GM12801 (cell line): ENCODE measurements around the gene IL2RA.

Experiments
- TF ChIP-seq, protein P1 (sequence below): IDR thresholded peaks from one replicate; pipeline ENCODE4 v1.5.1; 2011; ENCODE audit warnings: control low read depth; ENCODE audit not compliant: insufficient read length; ENCODE audit errors: extremely low read depth

IL2RA gene

DNA sequence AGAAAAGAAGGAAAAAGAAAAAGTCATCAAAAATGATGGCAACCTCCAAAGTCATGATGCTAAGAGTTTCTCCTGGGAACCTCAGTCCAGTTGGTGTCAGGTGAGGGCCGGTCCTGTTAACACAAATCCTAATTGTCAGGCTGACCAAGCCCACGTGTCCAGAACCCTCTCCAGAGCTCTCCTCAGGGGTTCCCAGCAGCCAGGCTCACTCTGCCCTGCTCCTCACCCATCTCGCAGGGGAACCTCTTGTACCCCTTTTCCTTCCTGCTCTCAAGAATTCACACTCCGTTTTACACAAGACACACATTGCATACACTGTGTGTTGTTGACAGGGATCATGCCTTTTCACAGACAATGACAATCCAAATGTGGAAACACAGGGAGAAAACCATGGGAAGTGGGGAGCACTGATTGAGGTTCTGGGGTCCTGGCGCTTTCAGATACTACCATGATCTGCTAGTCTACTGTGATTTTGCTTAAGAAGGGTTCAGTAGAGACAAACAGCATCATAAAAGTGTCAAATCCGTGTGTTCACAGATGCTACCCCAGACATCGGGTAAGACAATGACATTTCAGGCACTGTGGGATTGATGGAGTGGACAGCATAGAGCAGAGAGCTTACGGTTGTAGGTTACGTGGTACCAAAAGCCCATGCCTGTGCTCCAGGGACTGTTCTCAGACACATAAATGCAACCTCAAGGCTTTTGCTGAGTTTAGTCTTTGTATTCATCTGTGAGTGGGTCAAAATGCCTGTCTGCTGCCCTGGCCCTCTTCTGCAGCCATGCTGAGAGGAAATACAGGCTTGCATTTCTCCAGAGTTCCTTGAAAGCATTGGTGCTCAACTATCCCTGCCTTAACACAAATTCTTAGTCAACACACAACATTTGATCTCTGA, 16.0 kb downstream of the IL2RA start:
- TF ChIP-seq, protein P1, sequence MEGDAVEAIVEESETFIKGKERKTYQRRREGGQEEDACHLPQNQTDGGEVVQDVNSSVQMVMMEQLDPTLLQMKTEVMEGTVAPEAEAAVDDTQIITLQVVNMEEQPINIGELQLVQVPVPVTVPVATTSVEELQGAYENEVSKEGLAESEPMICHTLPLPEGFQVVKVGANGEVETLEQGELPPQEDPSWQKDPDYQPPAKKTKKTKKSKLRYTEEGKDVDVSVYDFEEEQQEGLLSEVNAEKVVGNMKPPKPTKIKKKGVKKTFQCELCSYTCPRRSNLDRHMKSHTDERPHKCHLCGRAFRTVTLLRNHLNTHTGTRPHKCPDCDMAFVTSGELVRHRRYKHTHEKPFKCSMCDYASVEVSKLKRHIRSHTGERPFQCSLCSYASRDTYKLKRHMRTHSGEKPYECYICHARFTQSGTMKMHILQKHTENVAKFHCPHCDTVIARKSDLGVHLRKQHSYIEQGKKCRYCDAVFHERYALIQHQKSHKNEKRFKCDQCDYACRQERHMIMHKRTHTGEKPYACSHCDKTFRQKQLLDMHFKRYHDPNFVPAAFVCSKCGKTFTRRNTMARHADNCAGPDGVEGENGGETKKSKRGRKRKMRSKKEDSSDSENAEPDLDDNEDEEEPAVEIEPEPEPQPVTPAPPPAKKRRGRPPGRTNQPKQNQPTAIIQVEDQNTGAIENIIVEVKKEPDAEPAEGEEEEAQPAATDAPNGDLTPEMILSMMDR, result no peak

DNA sequence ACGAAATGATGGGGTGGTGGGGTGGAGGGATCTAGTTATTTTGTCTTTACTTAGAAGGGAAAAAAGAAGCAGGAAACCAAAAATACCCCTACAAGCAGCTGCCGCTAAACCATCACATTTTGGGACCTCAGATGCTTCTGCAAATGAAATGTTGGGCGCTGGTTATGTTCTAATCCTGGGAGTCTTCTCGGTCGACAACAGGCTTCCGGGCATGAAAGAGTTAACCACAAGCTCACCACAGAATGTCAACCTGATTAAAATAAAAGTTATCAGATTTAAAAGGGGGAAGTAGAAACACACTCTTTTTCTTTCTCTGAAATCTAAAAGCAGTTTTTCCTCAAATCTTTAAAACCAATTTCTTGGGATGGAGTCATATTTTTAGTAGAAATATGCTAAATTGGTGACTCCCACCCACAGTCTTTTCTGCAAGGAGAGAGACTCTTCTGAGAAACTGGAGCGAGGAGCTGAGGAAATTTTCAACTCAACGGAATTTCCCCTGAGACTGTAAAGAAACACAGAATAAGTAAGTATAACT, 16.8 kb downstream of the IL2RA start:
- TF ChIP-seq, protein P1, result no peak

DNA sequence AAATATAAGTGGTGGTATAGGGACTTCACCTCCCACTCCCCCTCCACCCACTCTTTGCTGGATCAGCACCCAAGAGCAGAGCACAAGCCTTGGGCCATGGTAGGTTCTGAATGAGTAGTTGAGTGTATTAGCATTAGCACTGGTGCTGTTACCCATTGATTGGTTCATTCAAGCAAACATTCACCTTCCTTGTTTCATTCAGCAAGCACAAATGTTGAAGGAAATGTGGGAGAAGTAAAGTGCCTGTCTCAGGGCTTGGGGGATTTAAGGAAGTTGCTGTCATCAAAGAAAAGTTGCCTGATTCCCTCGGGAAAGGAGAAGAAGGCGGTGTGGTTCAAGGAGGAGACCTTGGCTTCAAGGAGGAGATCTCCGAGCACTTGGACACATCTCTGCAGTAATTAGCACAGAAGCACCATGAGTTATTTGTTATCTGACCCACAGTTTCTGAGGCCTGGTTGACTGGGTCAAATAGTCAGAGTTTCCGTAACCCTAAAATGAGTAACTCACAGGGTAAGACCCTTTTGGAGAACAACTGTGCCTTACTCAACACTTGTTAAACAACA, 17.3 kb downstream of the IL2RA start:
- TF ChIP-seq, protein P1, result no peak

DNA sequence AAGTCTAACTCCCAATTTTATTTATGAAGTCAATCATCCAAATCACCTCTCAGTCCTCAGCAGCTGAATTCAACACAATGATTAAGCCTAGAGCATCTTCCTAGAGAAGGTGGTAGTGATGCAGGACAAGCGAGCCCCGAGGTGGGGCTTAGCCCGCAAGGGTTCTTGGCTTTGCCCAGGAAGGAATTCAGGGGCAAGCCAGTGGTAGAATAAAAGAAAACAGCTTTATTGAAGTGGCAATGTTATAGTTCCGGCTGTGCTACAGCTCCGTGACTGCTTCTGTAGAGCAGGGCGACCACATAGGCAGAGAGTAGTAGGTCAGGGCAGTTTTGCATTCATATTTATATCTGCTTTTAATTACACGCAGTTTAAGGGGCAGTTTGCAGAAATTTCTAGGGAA, 18.1 kb downstream of the IL2RA start:
- TF ChIP-seq, protein P1, result no peak

DNA sequence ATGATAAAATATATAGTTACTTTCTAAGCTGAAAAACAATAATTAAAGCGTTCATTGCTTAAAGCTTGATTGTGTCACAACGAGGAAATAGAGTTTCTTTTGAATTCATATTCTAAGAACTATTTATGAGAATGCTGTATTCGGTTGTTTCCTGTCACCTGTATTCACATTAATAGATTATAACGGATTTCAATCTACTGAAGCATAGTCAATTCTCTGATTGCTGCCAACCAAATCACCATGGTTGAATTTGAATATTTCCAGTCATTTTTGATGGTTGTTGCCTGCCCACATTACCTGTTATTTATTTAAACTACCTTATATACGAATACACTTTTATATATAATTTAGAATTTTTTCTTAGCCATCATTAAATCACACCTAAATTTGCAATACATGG, 22.0 kb downstream of the IL2RA start:
- TF ChIP-seq, protein P1, result no peak

DNA sequence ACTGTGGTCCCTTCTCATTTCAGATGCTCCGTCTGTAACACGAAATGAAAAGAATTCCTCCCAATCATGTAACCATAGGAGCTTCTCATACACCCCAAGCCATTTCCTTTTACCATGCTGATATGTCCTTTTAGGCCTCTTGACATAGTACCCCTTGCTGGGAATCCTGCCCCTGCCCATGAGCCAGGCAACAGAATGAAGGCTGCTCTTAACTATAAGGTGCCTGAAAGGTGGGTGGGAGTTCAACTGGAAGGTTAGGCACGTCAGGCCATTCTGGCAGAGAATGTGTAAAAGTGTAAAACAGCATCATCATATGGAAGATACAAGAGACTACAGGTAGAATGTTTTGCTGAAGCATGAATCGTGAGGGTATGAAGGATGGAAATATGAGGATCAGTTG, 22.5 kb downstream of the IL2RA start:
- TF ChIP-seq, protein P1, result no peak

DNA sequence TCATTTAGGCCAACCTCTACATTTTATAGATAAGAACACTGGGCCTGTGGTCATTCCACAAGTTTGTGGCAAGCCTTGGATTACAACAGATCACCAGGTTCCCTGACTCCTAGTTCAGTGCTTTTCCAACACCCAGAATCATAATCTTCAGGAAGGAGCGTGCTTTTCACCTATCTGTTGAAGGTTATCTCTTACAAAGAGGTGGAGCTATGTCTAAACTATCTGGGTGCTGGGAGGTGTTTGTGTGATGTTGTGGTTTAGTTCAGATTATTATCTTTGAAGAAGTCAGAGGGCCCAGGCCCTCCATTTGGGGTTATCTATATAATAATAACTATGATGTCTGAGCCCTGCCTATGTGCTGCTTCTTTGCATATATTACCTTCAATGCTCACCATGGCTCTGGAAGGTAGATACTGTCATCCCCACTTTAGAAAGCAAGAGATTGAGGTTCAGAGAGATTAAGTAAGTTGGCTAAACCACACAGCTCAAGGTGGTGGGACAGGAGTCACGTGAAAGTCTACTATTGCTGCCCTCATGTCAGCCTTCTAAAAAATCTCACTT, 24.0 kb downstream of the IL2RA start:
- TF ChIP-seq, protein P1, result no peak
